OCI-LY7 (cell line): ENCODE measurements around the gene RTL1. TPM values are rescaled to one million over a fixed set of nuclear protein-coding genes. Genes with fewer than 3 reads are reported as not detected.

ENCODE experiments used
- BruUV-seq: library from RNA; stranded (reverse); fragments of 400-500 nt; replicated peaks from 2 replicates; lab custom pipeline; 2021; lab: Mats Ljungman, UMichigan
- CTCF ChIA-PET: fragments of 300-600 bp; sonication (Branson Sonifier 250); formaldehyde crosslinking; loops from one replicate; lab custom pipeline; 2022; ENCODE audit warnings: antibody characterized with exemption; ENCODE audit not compliant: unreplicated experiment; lab: Charles Lee
- POLR2A ChIA-PET: fragments of 300-600 bp; sonication (Branson Sonifier 250); formaldehyde crosslinking; loops from one replicate; lab custom pipeline; 2022; ENCODE audit warnings: antibody characterized with exemption; lab: Charles Lee
- DNase-seq: peaks from one replicate; pipeline ENCODE4 v3.0.0-alpha.2; 2015; ENCODE audit warnings: low spot score
- H2AFZ ChIP-seq: fragments of 200-600 bp; sonication (generic), shearing (Covaris generic); 2 replicates; pipeline ENCODE4 v1.6.1; 2014; ENCODE audit warnings: mild to moderate bottlenecking, antibody characterized with exemption, low read length, moderate library complexity
- H3K27ac ChIP-seq: fragments of 200-600 bp; sonication (generic); 2 replicates; pipeline ENCODE4 v1.5.1; 2014; ENCODE audit warnings: mixed run types, low read depth, mild to moderate bottlenecking, moderate library complexity, low read length, inconsistent platforms; ENCODE audit not compliant: poor library complexity, severe bottlenecking
- H3K36me3 ChIP-seq: fragments of 200-600 bp; sonication (generic); 2 replicates; pipeline ENCODE4 v1.6.1; 2014; ENCODE audit warnings: mild to moderate bottlenecking, antibody characterized with exemption, low read length, moderate library complexity, mixed read lengths; ENCODE audit not compliant: insufficient read depth
- H3K4me1 ChIP-seq: fragments of 200-600 bp; sonication (generic); 2 replicates; pipeline ENCODE4 v1.5.1; 2014; ENCODE audit warnings: mild to moderate bottlenecking, low read length; ENCODE audit not compliant: insufficient read depth, poor library complexity, severe bottlenecking
- H3K4me2 ChIP-seq: fragments of 200-600 bp; sonication (generic); 2 replicates; pipeline ENCODE4 v1.6.1; 2014; ENCODE audit warnings: mild to moderate bottlenecking, low read length
- H3K4me3 ChIP-seq: fragments of 200-600 bp; sonication (generic); 2 replicates; pipeline ENCODE4 v1.5.1; 2014; ENCODE audit warnings: mild to moderate bottlenecking, low read depth, low read length; ENCODE audit not compliant: poor library complexity, severe bottlenecking
- H3K79me2 ChIP-seq: fragments of 200-600 bp; sonication (generic); 2 replicates; pipeline ENCODE4 v1.6.1; 2016; ENCODE audit warnings: low read depth, mild to moderate bottlenecking, low read length, moderate library complexity, mixed read lengths; ENCODE audit not compliant: insufficient read depth
- H3K9me2 ChIP-seq: fragments of 200-600 bp; sonication (generic); 2 replicates; pipeline ENCODE4 v1.6.1; 2016; ENCODE audit warnings: mild to moderate bottlenecking, low read length, mixed read lengths; ENCODE audit not compliant: insufficient read depth
- H3K9me3 ChIP-seq: fragments of 200-600 bp; sonication (generic); 2 replicates; pipeline ENCODE4 v1.6.1; 2014; ENCODE audit warnings: mild to moderate bottlenecking, mixed run types, low read length, mixed read lengths
- H4K20me1 ChIP-seq: fragments of 200-600 bp; sonication (generic); 2 replicates; pipeline ENCODE4 v1.6.1; 2014; ENCODE audit warnings: mild to moderate bottlenecking, antibody characterized with exemption, low read length, moderate library complexity, mixed read lengths; ENCODE audit not compliant: insufficient read depth
- CTCF ChIP-seq: fragments of 200-600 bp; sonication (generic); conservative IDR thresholded peaks from 2 replicates; pipeline ENCODE4 v1.5.1; 2014; ENCODE audit warnings: mild to moderate bottlenecking, antibody characterized with exemption, low read length, moderate library complexity, mixed read lengths
- EZH2phosphoT487 ChIP-seq: fragments of 200-600 bp; sonication (generic); IDR thresholded peaks from 2 replicates; pipeline ENCODE4 v1.6.1; 2018; ENCODE audit warnings: low read depth, borderline replicate concordance, mild to moderate bottlenecking, mixed run types, antibody characterized with exemption, low read length, moderate library complexity, mixed read lengths
- intact Hi-C: fragments of 100-400 bp; cut with micrococcal nuclease; formaldehyde crosslinking; loops from one replicate; pipeline ENCODE4 v1.10.0; 2022; ENCODE audit not compliant: unreplicated experiment
- total RNA-seq, 2 experiments: library from RNA; depleted of rRNA in 1 of 2; stranded (reverse); fragments of >200 nt in 1 of 2; shearing (Covaris generic) in 1 of 2; gene quantifications; 2 replicates each; pipeline ENCODE4 v1.2.3, GENCODE V29; 2014 to 2022

RTL1 gene
- total RNA-seq, 2 experiments from 2014 or later, result not detected

- no TSS peak for BruUV-seq
- intact Hi-C loops, result no loop called here
- no peaks in the 10 kb centered on the region for H4K20me1 ChIP-seq
- no peaks in the 10 kb centered on the region for H3K36me3 ChIP-seq
- no peaks in the 10 kb centered on the region for H3K4me1 ChIP-seq
- no peaks in the 10 kb centered on the region for H3K9me2 ChIP-seq
- no peak overlapping the region for H2AFZ ChIP-seq
- ChIA-PET POLR2A (no interaction called here), CTCF (no interaction called here)
- DNase-seq, result no peak
- H3K79me2 ChIP-seq, result no peaks in the 10 kb centered on the region
- H3K4me2 ChIP-seq, result no peak overlapping the region
- TF ChIP-seq EZH2phosphoT487, result no peak
- TF ChIP-seq CTCF, result no peak
- H3K4me3 ChIP-seq, result no peak overlapping the region
- H3K27ac ChIP-seq, result no peak overlapping the region
- H3K9me3 ChIP-seq, result no peaks in the 10 kb centered on the region
Observed at GRCh38 chr14:100838493-100839314, 64.8 kb downstream of the RTL1 start.

DNA sequence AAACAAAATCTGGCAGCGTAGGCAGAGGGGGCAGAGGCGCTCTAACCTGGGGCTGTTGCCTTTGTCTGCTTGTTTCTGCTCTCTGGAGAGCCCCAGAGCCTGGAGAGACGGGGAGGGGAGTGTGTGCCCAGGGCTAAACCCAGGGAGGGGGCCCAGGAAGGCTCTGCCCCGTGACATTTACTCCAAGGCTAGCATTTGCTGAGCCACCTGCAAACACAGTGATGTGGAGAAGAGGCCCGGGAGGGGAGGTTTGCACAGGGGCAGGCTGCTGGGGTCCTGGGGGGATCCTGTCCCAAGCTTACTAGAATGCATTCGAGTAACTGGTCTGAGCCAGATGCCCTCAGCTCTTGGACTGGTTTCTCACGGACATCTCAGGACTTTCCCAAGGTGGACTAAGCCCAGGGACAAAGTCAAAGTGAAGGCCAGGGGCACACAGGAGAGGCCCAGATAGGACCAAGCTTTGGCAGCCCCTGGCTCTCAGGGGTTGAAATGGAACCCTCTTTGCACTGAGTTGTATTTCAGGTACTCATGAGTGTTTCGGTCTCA lies 65.6 kb downstream of the RTL1 start:
- Histone ChIP-seq H3K4me1 (no peaks in the 10 kb centered on the region), H3K4me3 (no peak overlapping the region), H3K27ac (no peak overlapping the region), H3K4me2 (no peak overlapping the region), H3K79me2 (no peaks in the 10 kb centered on the region), H2AFZ (no peak overlapping the region), H4K20me1 (no peaks in the 10 kb centered on the region), H3K36me3 (no peaks in the 10 kb centered on the region), H3K9me2 (no peaks in the 10 kb centered on the region), H3K9me3 (no peaks in the 10 kb centered on the region)
- ChIA-PET POLR2A (no interaction called here), CTCF (no interaction called here)
- DNase-seq, result no peak
- no TSS peak for BruUV-seq
- TF ChIP-seq EZH2phosphoT487 (no peak), CTCF (no peak)
- intact Hi-C loops, result no loop called here
